H9 (cell line): ENCODE results near the gene ZNF684. TPM values are rescaled to one million over a fixed set of nuclear protein-coding genes. Genes with fewer than 3 reads are reported as not detected.

Experiments used
- DNase-seq: peaks from one replicate; pipeline ENCODE4 v3.0.0-alpha.2; 2017
- H2AFZ ChIP-seq: one replicate; pipeline ENCODE4 v1.6.1; 2013; ENCODE audit warnings: mild to moderate bottlenecking, low read length, control low read depth, moderate library complexity
- H2AK5ac ChIP-seq: 2 replicates; pipeline ENCODE4 v1.6.1; 2013; ENCODE audit warnings: low read length, control low read depth, mixed read lengths; ENCODE audit not compliant: insufficient read length
- H2BK120ac ChIP-seq: one replicate; pipeline ENCODE4 v1.6.1; 2013; ENCODE audit warnings: low read depth, mild to moderate bottlenecking, low read length, control low read depth, inconsistent platforms; ENCODE audit not compliant: poor library complexity, severe bottlenecking
- H2BK12ac ChIP-seq: 2 replicates; pipeline ENCODE4 v1.6.1; 2013; ENCODE audit warnings: low read length, control low read depth, mixed read lengths, low read depth; ENCODE audit not compliant: insufficient read length
- H2BK15ac ChIP-seq: 2 replicates; pipeline ENCODE4 v1.6.1; 2013; ENCODE audit warnings: low read depth, low read length, control low read depth
- H2BK20ac ChIP-seq: one replicate; pipeline ENCODE4 v1.6.1; 2013; ENCODE audit warnings: low read depth, mild to moderate bottlenecking, low read length, control low read depth, inconsistent platforms; ENCODE audit not compliant: poor library complexity, severe bottlenecking
- H2BK5ac ChIP-seq: 2 replicates; pipeline ENCODE4 v1.6.1; 2013; ENCODE audit warnings: low read length, control low read depth, mixed read lengths; ENCODE audit not compliant: insufficient read length
- H3K14ac ChIP-seq: 2 replicates; pipeline ENCODE4 v1.6.1; 2013; ENCODE audit warnings: low read length, control low read depth; ENCODE audit not compliant: insufficient read depth
- H3K18ac ChIP-seq: 2 replicates; pipeline ENCODE4 v1.6.1; 2013; ENCODE audit warnings: low read depth, mild to moderate bottlenecking, mixed read lengths, low read length, control low read depth; ENCODE audit not compliant: insufficient read length
- H3K23ac ChIP-seq: 2 replicates; pipeline ENCODE4 v1.6.1; 2013; ENCODE audit warnings: low read length, control low read depth, mixed read lengths, low read depth; ENCODE audit not compliant: insufficient read length
- H3K23me2 ChIP-seq: 2 replicates; pipeline ENCODE4 v1.6.1; 2013; ENCODE audit warnings: low read depth, mild to moderate bottlenecking, mixed read lengths, low read length, control low read depth; ENCODE audit not compliant: insufficient read length, poor library complexity, severe bottlenecking
- H3K27ac ChIP-seq: 2 replicates; pipeline ENCODE4 v1.5.1; 2013; ENCODE audit warnings: low read length, control low read depth, mixed read lengths, low read depth; ENCODE audit not compliant: insufficient read length
- H3K27me3 ChIP-seq: 2 replicates; pipeline ENCODE4 v1.6.1; 2013; ENCODE audit warnings: low read length, control low read depth, inconsistent platforms; ENCODE audit not compliant: insufficient read depth
- H3K4ac ChIP-seq: 2 replicates; pipeline ENCODE4 v1.6.1; 2013; ENCODE audit warnings: low read depth, mild to moderate bottlenecking, control low read depth, inconsistent platforms, low read length, moderate library complexity
- H3K4me1 ChIP-seq: 2 replicates; pipeline ENCODE4 v1.6.1; 2013; ENCODE audit warnings: low read length, control low read depth, inconsistent platforms; ENCODE audit not compliant: insufficient read depth
- H3K4me2 ChIP-seq: 2 replicates; pipeline ENCODE4 v1.6.1; 2013; ENCODE audit warnings: low read length, control low read depth, mixed read lengths; ENCODE audit not compliant: insufficient read length, insufficient read depth
- H3K56ac ChIP-seq: 2 replicates; pipeline ENCODE4 v1.6.1; 2013; ENCODE audit warnings: low read depth, mild to moderate bottlenecking, mixed read lengths, low read length, control low read depth; ENCODE audit not compliant: insufficient read length
- H3K79me1 ChIP-seq: 2 replicates; pipeline ENCODE4 v1.6.1; 2013; ENCODE audit warnings: low read depth, mild to moderate bottlenecking, moderate library complexity, low read length, control low read depth, inconsistent platforms; ENCODE audit not compliant: insufficient read depth, poor library complexity, severe bottlenecking
- H3K79me2 ChIP-seq: 2 replicates; pipeline ENCODE4 v1.6.1; 2013; ENCODE audit warnings: low read length, control low read depth, inconsistent platforms; ENCODE audit not compliant: insufficient read depth
- H3K9ac ChIP-seq: 2 replicates; pipeline ENCODE4 v1.6.1; 2013; ENCODE audit warnings: low read length, control low read depth, mixed read lengths; ENCODE audit not compliant: insufficient read length; ENCODE audit errors: extremely low read depth
- H3K9me3 ChIP-seq: one replicate; pipeline ENCODE4 v1.6.1; 2013; ENCODE audit warnings: low read depth, low read length, inconsistent platforms; ENCODE audit not compliant: control insufficient read depth
- H3T11ph ChIP-seq: one replicate; pipeline ENCODE4 v1.6.1; 2013; ENCODE audit warnings: mild to moderate bottlenecking, low read length, control low read depth, inconsistent platforms
- H4K20me1 ChIP-seq: one replicate; pipeline ENCODE4 v1.6.1; 2013; ENCODE audit not compliant: control insufficient read depth, insufficient read length, insufficient read depth
- H4K5ac ChIP-seq: 2 replicates; pipeline ENCODE4 v1.6.1; 2013; ENCODE audit warnings: low read depth, mild to moderate bottlenecking, mixed read lengths, low read length, control low read depth; ENCODE audit not compliant: insufficient read length
- H4K8ac ChIP-seq: replicated peaks from 2 replicates; pipeline ENCODE4 v1.6.1; 2013; ENCODE audit warnings: low read length, control low read depth, mixed read lengths, low read depth; ENCODE audit not compliant: insufficient read length
- H4K91ac ChIP-seq: 2 replicates; pipeline ENCODE4 v1.6.1; 2013; ENCODE audit warnings: low read depth, mild to moderate bottlenecking, moderate library complexity, mixed read lengths, low read length, control low read depth; ENCODE audit not compliant: insufficient read length
- H3K27ac Mint-ChIP-seq, 3 experiments: 2 replicates in 2 of 3; 3 replicates in 1 of 3; pipeline ENCODE4 v1.8.0; 2020 to 2021; ENCODE audit warnings: mixed read lengths in 3 of 3, mild to moderate bottlenecking in 1 of 3, moderate library complexity in 1 of 3
- H3K27me3 Mint-ChIP-seq: 2 replicates; pipeline ENCODE4 v1.8.0; 2021; ENCODE audit warnings: low read depth, mild to moderate bottlenecking, moderate library complexity, mixed read lengths
- H3K36me3 Mint-ChIP-seq, 3 experiments: 2 replicates in 2 of 3; 3 replicates in 1 of 3; pipeline ENCODE4 v1.8.0; 2020 to 2021; ENCODE audit warnings: low read depth in 3 of 3, mixed read lengths in 3 of 3; ENCODE audit not compliant: insufficient read depth in 1 of 3
- H3K4me1 Mint-ChIP-seq, 2 experiments: 2 replicates each; pipeline ENCODE4 v1.8.0; 2020; ENCODE audit warnings: mixed read lengths in 2 of 2
- H3K4me3 Mint-ChIP-seq, 2 experiments: 2 replicates in 1 of 2; 3 replicates in 1 of 2; pipeline ENCODE4 v1.8.0; 2020 to 2021; ENCODE audit warnings: mild to moderate bottlenecking in 2 of 2, mixed read lengths in 2 of 2, moderate library complexity in 1 of 2
- H3K9me3 Mint-ChIP-seq, 2 experiments: 2 replicates in 1 of 2; 3 replicates in 1 of 2; pipeline ENCODE4 v1.8.0; 2020; ENCODE audit warnings: mild to moderate bottlenecking in 2 of 2, mixed read lengths in 2 of 2, moderate library complexity in 1 of 2
- WGBS: extraction: QIAGEN DNeasy Blood & Tissue Kit; methylation state at CpG from one replicate; pipeline ENCODE4 v1.1.7; 2013; ENCODE audit warnings: missing lambda C conversion rate, low lambda C conversion rate, mixed read lengths; ENCODE audit not compliant: insufficient read length; ENCODE audit errors: extremely low coverage; 5-methylcytosine and 5-hydroxymethylcytosine counted together
- total RNA-seq: library from RNA; stranded (reverse); gene quantifications from 2 replicates; pipeline ENCODE4 v1.2.1, GENCODE V29; 2021
- TF ChIP-seq, protein P1 (sequence below): fragments of 200-600 bp; sonication (generic); conservative IDR thresholded peaks from 3 replicates; pipeline ENCODE4 v1.8.0; 2021; ENCODE audit warnings: antibody characterized with exemption, mild to moderate bottlenecking

ZNF684 gene
- total RNA-seq, 1 experiment from 2014 or later: 6.5 TPM

- Mint-ChIP-seq H3K9me3 (peaks cover 4 to 6% of the 10 kb centered on the region in 2 experiments; a peak in 3 of 5 replicates), H3K27ac (peak overlapping the region in 1 of 3 experiments; percentile 48; a peak in 1 of 7 replicates), H3K4me3 (no peak overlapping the region), H3K4me1 (peaks cover 3 to 13% of the 10 kb centered on the region in 2 experiments; a peak in 3 of 4 replicates), H3K27me3 (peaks cover 5% of the 10 kb centered on the region), H3K36me3 (peaks cover 0 to 3% (median 0%) of the 10 kb centered on the region in 3 experiments; a peak in 1 of 7 replicates)
- H4K5ac ChIP-seq: no peak overlapping the region
- H2BK15ac ChIP-seq: no peak overlapping the region
- no CpG with 5 or more reads among the region's 2 CpGs for whole genome bisulfite sequencing
- no peak overlapping the region for H2AFZ ChIP-seq
- H3K23me2 ChIP-seq: no peaks in the 10 kb centered on the region
- no peak overlapping the region for H2BK20ac ChIP-seq
- H3K27ac ChIP-seq: no peak overlapping the region
- H2BK12ac ChIP-seq: no peak overlapping the region
- TF ChIP-seq, protein P1, sequence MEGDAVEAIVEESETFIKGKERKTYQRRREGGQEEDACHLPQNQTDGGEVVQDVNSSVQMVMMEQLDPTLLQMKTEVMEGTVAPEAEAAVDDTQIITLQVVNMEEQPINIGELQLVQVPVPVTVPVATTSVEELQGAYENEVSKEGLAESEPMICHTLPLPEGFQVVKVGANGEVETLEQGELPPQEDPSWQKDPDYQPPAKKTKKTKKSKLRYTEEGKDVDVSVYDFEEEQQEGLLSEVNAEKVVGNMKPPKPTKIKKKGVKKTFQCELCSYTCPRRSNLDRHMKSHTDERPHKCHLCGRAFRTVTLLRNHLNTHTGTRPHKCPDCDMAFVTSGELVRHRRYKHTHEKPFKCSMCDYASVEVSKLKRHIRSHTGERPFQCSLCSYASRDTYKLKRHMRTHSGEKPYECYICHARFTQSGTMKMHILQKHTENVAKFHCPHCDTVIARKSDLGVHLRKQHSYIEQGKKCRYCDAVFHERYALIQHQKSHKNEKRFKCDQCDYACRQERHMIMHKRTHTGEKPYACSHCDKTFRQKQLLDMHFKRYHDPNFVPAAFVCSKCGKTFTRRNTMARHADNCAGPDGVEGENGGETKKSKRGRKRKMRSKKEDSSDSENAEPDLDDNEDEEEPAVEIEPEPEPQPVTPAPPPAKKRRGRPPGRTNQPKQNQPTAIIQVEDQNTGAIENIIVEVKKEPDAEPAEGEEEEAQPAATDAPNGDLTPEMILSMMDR: no peak
- H3K23ac ChIP-seq: no peak overlapping the region
- H3K4me2 ChIP-seq: no peak overlapping the region
- no peak overlapping the region for H3K18ac ChIP-seq
- H3K9ac ChIP-seq: no peak overlapping the region
- H3K9me3 ChIP-seq: no peaks in the 10 kb centered on the region
- no peaks in the 10 kb centered on the region for H3K27me3 ChIP-seq
- no peak overlapping the region for H4K8ac ChIP-seq
- no peaks in the 10 kb centered on the region for H3K79me2 ChIP-seq
- H4K91ac ChIP-seq: no peak overlapping the region
- H2BK5ac ChIP-seq: no peak overlapping the region
- no peak overlapping the region for H3K4ac ChIP-seq
- H3K4me1 ChIP-seq: no peaks in the 10 kb centered on the region
- H2BK120ac ChIP-seq: no peak overlapping the region
- no peaks in the 10 kb centered on the region for H3K79me1 ChIP-seq
- H3K14ac ChIP-seq: no peak overlapping the region
- H4K20me1 ChIP-seq: no peaks in the 10 kb centered on the region
- H3K56ac ChIP-seq: no peak overlapping the region
- no peak overlapping the region for H2AK5ac ChIP-seq
- H3T11ph ChIP-seq: no peak overlapping the region
- no peak for DNase-seq
Observed at GRCh38 chr1:40588586-40588985, 57.1 kb downstream of the ZNF684 start.
